A549 (cell line): ENCODE data around the gene POLR1C.

ENCODE experiments used
- CTCF ChIP-seq: fragments of >200 bp; sonication (Bioruptor Twin); formaldehyde crosslinking; IDR thresholded peaks from 3 replicates; pipeline ENCODE4 v1.5.1; 2016
- ELK1 ChIP-seq: fragments of 150-350 bp; IDR thresholded peaks from 2 replicates; pipeline ENCODE4 v1.6.1; 2014; ENCODE audit warnings: low read depth, mild to moderate bottlenecking, low read length
- SREBF2 ChIP-seq: fragments of 450-650 bp; IDR thresholded peaks from 2 replicates; pipeline ENCODE4 v1.6.1; 2014; ENCODE audit warnings: mild to moderate bottlenecking, moderate library complexity

- TF ChIP-seq ELK1 = no peak
- TF ChIP-seq CTCF = no peak
- TF ChIP-seq SREBF2 = no peak
Observed at GRCh38 chr6:43500921-43501320, 16.0 kb upstream of the POLR1C start.
